T-helper 2 cell (primary cell): Measurements from ENCODE around the gene HSD17B3.

Experiments used
- DNase-seq, 5 experiments: peaks; one replicate each; pipeline versions ENCODE4 v3.0.0 to v3.0.0-alpha.2; 2012 to 2022

HSD17B3 gene

DNA sequence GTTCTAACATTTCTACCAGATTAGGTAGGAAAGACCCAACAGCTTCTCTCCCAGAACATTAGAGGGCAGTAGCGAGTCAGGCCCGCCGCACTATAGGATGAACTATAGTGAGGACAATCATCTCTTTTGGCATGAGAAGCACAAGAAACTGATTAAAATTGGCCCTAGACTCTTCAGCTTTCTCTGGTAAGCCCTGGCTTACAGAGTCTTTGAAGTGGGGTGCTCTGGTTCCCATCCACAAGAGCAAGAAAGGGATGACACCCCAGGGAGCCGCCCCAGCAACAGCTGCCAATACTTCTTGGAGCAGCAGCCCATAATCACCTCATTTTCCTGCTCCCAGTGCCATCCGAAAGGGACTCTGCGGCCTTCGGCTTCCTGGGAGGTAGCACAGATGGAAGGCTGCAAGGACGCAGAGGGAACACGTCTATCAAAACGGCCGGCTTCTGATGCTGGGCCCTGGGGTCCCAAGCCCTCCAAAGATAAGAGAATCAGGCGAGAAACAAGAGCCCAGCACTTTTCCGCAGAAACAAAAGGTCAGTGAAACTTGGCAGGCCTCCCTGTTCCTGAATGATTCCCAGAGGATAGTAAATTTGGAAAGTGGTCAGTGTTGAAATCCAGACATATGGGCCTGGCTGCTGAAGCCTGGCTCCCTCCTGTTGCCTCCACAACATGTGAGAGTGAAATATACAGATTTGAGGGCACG lies 69.3 kb downstream of the HSD17B3 start:
- DNase-seq = peak in 1 of 5 experiments; percentile 49

DNA sequence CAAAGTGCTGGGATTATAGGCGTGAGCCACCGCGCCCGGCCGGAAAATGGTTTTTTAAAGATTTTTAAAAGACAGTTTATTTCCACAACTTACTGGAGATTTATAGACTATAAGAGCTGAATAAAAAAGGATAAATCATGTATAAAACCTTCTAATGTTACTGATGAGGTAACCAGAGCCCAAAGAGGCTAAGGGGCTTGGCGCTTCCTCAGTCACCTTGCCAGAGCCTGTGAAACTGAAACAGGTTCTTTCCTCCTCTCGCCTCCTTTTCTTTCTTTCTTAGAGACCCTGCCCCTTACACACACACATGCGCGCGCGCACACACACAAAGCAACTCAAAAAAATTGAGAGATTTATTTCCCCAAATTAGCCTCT lies 69.8 kb downstream of the HSD17B3 start:
- no peak for DNase-seq

GRCh38 chr9:96230002-96230401 lies 72.0 kb downstream of the HSD17B3 start:
- no peak for DNase-seq

GRCh38 chr9:96222132-96222531 lies 79.8 kb downstream of the HSD17B3 start:
- DNase-seq = no peak

DNA sequence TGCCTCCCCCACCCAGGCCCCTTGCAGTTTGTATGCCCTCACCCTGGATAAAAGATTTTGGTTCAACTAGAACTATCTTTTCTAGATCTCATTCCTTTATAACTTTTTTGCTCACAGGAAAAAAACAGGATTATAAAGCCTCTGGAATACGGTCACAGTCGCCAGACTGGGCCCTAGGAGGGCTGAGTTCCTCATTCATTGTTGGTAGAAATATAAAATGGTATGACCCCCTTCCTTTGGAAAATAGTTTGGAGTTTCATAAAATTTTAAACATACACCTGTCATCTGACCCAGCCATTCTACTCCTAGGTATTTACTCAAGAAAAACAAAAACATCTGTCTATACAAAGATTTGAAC lies 82.1 kb downstream of the HSD17B3 start:
- no peak for DNase-seq

DNA sequence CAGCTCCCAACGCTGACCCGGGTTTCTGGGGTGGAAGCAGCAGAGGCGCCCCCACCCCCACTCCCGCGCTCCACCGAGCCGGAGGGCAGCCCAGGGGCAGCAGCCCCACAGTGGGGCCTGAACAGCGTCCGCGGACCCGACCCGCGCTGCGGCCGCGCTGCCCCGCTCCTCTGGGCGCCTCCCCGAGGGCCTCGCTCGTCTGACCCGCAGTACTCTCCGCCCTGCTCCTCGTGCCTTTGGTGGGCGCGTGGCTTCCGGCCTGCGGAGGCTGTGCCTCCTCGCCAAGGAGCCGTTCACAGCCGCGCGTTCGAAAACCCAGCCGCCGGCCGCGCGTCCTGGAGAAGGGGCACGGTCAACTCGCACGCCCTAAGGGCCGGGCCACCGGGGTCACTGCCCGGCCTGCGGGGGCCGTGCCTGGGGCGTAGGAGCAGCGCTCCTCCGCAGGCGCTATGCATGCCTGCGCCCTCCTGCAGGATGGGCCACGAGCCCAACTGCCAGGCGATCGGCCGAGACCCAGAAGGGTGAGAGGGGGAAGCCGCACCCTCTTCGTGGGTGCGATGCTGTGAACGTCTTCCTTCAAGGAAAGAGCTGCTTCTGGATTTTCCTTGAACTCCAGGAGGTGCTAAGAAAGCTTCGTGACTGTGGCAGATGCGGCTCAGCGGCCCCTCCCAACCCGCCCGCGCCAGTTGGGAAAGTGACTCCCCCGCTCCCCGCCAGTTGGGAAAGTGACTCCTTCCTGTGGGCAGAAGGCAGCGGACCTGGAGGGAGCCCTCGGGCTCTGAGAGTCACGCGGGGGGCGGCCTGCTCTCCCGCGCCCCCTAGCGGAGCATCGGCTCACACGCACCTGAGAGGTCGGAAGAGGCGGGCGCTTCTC lies 82.7 kb downstream of the HSD17B3 start:
- DNase-seq = peak in 4 of 5 experiments; percentile 14 to 24 (median 18)

DNA sequence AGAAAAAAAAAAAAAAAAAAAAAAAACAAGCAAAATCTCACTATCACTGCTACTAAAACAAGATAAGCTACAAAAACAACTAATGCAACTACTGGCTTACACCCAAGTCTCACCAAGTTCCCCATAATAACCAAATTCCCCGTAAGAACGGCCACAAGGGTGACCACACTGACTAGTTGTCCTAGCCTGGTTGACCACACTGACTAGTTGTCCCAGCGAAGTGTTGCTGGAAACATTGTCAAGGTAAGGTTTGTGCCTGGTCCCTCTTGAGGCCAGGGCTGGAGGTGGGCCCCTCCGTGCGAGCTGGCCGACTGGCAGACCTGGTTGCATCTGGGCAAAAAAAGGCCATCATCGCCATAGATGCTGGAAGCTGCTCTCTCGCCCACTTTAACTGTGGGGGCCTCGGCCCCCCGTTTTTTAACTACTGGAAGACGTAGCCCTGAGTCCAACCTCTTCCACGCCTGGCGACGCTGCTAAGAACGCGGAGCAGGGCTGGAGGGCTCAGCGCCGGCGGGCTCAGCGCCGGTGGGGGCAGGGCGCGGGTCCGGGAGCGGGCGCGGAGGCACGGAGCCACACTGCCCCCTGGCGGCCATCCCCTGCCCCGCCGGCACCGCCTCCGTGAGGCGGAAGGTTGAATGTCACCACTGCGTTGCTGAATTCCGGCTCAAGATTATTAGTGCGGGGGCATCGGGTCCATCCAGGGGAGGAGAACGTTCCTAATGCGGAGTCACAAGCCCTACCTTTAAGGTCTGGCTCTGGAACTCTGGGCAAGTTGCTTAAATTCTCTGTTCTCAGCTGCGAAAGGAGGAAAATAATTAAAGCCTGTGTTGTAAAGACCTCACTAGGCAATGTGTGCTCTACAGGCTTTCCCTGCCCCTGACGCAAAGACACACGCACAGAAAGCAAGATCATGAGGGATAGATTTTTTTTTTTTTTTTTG lies 84.0 kb downstream of the HSD17B3 start:
- DNase-seq = peak; percentile 42 to 73 (median 56)

DNA sequence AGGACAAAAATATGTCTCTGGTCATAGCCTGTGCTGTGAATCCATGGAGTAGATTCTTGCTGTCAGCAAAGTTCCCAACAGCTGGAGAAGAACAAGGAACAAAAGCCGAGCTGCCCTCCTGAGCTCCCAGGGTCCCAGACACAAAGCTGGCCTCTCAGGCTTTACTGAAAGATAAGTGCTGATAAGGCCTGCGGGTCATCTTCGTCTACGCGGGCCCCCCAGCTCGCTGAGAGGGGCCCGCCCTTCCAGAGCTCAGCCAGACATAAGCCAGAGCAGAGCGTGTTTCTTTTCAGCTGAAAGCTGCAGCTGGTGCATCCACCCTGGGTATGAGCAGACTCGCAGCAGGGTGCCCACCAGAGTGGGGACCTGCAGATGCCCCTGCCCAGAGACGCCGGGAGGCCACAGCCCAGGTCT lies 84.7 kb downstream of the HSD17B3 start:
- no peak for DNase-seq

- no peak for DNase-seq
Observed at GRCh38 chr9:96216583-96216982, 85.4 kb downstream of the HSD17B3 start.

GRCh38 chr9:96215841-96216240 lies 86.1 kb downstream of the HSD17B3 start:
- no peak for DNase-seq

- no peak for DNase-seq
Observed at GRCh38 chr9:96214635-96215034, 87.3 kb downstream of the HSD17B3 start.

- no peak for DNase-seq
Observed at GRCh38 chr9:96209407-96210271, 92.3 kb downstream of the HSD17B3 start.

GRCh38 chr9:96206156-96206751 lies 95.7 kb downstream of the HSD17B3 start:
- DNase-seq = no peak

GRCh38 chr9:96204853-96205252 lies 97.1 kb downstream of the HSD17B3 start:
- no peak for DNase-seq

DNA sequence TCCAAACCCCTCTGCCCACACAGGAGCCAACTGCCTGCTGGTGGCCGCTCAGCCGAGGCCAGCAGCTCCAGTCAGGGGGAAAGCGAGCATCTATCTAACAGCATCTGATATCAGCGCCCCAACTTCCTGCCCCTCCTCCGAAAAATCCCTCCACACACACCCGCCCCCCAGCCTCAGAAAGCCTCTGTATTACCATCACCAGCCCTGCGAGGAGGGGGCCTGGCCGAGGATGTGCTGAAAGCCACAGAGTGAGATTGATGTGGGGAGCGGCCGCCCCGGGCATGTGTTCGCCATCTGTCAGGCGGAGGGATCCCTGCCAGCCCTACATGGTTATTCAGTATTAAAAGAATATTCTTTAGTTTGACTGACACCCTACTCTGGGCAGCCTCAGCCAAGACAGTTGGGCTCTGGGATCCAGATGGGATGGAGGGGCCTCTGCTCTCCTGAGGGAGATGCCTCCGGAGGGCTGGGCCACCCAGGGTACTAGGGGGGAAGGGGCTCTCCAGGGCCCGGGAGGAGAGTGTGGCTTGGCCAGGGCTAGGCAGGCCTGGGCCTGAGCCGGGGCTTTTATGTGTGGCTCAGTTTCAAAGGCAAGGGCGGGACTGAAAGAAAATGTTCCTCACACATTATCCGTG lies 98.0 kb downstream of the HSD17B3 start:
- peak in 2 of 5 experiments; percentile 34 to 68 for DNase-seq

DNA sequence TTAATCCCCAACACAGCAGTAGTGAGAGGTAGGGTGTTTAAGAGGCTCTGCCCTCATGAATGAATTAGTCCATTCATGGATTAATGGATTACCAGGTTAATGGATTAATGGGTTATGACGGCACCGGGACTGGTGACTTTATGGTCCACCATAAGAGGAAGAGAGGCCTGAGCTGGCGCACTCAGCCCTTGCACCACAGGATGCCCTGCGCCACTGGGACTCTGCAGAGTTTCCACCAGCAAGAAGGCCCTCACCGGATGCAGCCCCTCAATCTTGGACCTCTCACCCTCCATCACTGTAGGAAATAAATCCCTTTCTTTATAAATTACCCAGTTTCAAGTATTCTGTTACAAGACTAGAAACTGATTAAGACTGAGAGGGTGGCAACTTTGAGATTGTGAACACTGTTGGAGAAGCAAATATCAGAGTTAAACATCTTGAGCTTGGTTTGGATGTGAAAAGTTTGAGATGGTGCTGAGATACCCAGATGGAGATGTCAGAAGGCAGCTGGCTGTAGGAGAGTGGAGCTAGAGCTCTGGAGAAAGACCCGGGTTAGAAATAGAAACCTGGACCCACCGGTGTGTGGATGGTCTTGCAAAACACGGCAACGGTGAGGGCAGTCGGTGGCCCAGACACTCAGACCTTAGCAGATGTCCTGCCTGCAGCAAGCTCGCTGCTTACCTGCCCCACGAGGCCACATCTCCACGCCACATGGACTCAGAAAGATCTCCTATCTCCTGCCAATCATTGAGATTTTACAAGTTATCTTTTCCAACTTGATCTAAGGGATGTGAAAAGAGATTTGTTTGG lies 98.8 kb downstream of the HSD17B3 start:
- peak in 1 of 5 experiments; percentile 59 for DNase-seq

DNA sequence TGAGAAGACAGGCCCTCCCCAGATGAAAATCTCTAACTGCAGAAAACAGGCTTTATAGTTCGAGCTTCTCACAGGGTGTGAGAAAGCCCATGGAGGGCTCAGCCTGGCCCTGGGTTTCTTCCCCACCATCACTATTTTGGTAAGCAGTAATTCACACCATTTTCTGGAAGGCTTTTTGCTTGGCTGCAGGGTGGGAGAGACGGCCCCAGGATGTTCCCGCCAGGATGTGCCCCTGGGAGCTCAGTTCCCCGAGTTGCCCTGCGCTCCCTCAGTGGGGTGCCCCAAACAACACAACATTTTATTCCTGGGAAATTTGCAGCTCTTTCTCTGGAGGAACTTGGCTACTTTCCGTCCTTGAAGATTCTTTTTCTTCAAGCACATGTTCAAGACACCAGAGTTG lies 100.8 kb downstream of the HSD17B3 start:
- DNase-seq = no peak

GRCh38 chr9:96199006-96199405 lies 103.0 kb downstream of the HSD17B3 start:
- no peak for DNase-seq

DNA sequence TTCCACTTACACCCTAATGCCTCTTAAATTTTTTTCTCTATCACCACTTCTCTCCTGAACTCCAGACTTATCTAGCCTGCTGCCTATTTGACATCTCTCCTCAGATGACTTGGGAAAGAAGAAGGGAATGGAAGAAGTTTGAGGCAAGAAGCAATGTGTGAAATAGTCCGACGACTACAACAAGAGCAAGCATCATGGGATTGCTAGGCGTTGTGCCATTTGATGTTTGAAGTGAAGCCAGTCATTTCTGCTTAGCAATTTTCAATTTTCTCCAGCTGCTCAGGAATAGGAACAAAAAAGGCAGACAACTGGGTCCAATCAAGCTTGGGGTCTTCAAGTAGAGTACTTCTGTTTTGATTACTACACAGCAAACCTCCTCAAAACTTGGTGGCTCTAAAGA lies 106.4 kb downstream of the HSD17B3 start:
- no peak for DNase-seq

DNA sequence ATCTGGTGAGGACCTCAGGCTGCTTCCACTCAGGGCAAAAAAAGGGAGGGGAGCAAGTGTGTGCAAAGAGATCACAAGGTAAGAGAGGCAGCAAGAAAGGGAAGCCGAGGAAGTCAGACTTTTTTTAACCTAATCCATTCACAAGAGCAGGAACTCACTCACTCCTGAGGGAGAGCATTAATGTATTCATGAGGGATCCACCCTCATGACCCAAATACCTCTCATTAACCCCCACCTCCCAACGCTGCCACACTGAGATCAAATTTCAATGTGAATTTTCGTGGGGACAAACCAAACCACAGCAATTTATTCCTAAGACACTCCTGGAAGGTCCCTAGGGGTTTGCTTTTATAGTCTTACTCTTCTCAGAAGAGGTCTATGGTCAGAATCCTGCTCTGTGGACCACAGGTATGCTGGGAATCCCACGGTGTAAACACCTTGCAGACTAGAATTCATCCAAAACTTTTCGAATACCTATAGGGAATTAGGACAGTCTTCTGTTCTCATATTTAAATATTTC lies 108.7 kb downstream of the HSD17B3 start:
- DNase-seq = no peak
